GM10266 (cell line): Measurements from ENCODE around the gene NTN1.

Experiments
- DNase-seq: peaks from one replicate; pipeline ENCODE4 v3.0.0; 2012; ENCODE audit errors: extremely low spot score
- TF ChIP-seq, protein P1 (sequence below): IDR thresholded peaks from 2 replicates; pipeline ENCODE4 v1.5.1; 2012; ENCODE audit warnings: mild to moderate bottlenecking, low read depth; ENCODE audit not compliant: control insufficient read depth, insufficient read depth; ENCODE audit errors: missing control alignments

NTN1 gene

DNA sequence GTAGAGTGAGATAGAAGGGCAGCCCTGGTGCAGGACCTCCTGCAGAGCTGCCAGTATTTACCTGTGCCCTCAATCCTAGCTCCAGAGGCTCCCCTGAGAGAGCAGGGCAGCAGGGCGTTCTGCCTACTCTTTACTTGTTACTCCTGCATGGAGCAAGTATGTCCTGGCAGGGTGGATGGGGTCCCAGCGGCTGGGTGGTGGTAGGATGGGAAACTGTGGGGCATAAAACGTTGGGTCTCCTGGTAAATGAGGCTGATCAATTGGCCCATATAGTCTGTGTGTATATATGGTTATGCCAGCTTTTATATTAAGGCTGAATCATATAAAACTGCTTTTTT is 192.0 kb downstream of the NTN1 start:
- no peak for DNase-seq
- TF ChIP-seq, protein P1, sequence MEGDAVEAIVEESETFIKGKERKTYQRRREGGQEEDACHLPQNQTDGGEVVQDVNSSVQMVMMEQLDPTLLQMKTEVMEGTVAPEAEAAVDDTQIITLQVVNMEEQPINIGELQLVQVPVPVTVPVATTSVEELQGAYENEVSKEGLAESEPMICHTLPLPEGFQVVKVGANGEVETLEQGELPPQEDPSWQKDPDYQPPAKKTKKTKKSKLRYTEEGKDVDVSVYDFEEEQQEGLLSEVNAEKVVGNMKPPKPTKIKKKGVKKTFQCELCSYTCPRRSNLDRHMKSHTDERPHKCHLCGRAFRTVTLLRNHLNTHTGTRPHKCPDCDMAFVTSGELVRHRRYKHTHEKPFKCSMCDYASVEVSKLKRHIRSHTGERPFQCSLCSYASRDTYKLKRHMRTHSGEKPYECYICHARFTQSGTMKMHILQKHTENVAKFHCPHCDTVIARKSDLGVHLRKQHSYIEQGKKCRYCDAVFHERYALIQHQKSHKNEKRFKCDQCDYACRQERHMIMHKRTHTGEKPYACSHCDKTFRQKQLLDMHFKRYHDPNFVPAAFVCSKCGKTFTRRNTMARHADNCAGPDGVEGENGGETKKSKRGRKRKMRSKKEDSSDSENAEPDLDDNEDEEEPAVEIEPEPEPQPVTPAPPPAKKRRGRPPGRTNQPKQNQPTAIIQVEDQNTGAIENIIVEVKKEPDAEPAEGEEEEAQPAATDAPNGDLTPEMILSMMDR, result no peak

DNA sequence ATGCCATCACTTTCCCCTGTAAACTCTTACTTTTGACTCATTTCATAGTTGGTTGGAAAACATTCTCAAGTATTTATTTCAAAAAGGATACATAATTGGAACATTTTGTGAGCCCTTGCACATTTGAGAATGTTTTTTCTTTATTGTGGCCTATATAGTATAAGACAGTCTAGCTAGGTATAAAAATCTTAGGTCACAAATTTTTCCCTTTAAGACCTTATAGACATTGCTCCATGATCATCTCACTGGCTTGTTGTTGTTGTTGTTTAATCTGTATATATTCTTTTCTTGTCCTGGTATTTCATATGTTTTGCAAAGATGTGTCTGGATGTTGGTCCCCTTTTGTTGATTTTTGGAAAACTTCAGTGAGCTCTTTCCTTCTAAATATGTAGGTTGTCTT is 194.2 kb downstream of the NTN1 start:
- TF ChIP-seq, protein P1, result no peak
- DNase-seq, result no peak

DNA sequence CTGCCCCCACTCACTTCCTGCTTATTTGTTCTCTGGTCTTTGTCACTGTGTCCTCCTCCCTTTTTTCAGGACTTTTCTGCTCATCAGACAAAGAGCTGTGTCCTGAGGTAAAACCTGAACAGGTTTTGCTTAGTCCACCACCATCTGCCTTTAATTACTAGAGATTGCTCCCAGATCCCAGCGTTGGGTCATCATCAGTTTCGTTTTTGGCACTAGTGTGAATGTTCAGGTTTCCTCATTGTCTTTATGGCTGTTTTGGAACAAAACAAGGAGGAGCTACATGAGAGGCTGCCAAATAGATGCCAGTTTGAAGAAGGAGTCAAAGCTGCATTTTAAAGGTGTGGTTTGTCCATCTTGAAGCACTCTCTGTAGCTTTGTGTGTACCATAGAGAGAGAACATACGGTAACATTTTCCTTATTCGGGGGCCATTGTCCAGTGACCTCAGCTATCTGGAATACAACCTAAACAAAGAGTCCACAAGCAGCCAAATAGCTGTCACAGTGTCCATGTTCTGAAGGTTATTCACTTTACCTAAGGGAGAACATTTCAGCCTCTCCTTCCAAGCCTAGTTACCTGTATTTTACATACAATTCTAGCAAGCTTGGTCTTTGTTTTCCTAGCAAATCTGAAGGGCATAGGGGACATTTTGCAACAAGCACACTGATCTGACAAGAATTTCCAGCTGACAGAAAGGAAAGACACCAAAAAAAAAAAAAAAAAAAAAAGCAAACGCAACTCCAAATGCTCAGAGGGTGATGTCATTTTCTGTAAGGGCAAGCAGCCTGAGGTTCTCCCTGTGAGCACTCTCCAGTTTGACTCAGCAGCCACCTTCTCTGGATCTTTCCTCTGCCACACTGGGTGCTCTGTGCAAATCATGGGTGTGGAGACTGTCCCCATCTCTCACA is 196.1 kb downstream of the NTN1 start:
- no peak for DNase-seq
- TF ChIP-seq, protein P1, result no peak

DNA sequence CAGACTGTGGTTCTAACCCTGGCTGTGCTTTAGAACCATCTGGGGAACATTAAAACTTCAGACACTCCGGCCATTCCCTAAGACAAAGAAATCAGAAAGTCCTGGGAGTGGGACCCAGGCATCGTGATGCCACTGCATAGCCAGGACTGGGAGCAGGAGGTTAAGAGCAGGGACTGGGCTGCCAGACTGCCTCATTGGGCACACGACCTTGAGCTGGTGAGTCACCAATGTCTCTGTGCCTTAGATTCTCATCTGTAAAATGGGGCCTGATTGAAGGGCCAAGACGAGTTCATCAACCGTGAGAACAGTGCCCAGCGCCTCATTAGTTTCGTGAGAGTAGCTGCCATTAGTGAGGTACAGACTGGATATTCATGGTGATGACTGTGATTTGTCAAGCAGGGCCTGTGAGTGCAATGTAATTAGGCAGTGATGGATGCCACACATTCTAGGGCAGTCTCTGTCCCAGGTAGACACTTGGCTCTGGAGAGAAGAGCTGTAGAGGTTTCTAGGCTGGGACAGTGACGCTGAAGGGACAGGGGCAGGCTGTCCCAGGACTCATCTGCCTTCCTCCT is 196.8 kb downstream of the NTN1 start:
- TF ChIP-seq, protein P1, result no peak

DNA sequence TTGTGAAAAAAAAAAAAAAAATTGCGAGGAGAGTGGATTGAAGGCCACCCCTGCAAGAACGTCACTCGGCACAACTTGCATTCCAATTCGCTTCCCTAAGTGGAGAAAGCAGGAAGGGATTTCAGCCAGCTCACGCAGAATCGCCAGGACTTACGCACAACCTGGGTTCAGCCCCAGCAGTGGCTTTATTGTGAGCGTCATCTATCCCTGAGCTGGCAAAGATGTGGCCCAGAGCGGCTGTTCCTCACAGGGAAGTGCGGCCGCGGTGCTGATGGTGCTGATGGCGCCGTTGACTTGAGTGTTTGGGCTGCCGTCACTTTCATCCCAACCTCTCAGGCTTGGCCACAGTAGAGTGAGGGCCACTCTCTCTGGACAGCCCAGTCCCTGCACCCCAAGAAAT is 197.6 kb downstream of the NTN1 start:
- TF ChIP-seq, protein P1, result no peak
- no peak for DNase-seq

More for the DNA sequence above, 196.8 kb downstream of the NTN1 start:
- DNase-seq, result no peak

DNA sequence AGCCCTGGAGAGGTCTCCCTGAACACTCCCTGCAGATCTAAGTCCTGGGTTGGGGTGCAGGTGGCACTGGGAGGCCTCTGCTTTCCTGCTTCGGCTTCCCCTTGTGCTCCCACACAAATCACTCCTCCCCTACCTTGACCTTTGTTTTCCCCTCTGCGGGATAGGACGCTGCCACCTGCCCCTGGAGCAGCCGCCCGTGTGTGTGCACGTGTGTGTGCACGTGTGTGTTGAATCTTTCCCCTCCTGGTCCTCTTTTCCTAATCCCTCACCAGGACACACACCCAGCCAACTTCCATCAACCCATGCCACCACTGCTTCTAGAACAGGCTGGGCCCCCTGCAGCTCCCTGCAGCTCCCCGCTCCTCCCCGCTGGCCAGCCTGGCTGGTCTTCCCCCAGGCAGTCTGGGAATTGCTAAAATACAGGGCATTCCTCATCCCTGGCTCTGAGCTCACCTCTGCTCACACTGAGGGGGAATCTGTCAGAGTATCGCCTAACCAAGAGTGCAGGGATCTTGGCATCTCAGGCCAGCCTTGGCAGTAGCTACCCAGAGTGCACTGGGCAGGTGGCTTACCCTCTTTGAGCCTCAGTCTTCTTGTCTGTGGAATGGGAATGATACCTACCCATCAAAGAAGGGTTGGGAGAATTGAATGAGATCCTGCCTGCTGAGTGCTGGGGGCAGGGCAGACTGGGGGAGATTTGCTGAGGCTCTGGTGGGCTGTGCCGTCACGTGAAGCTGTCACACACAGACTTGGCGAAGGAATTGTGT is 198.5 kb downstream of the NTN1 start:
- no peak for DNase-seq
- TF ChIP-seq, protein P1, result no peak
